ENCODE measurements around the gene HAT1. TPM values are rescaled to one million over a fixed set of nuclear protein-coding genes. Genes with fewer than 3 reads are reported as not detected.
"Not testable (repeated sequence)": the region's sequence is repeated elsewhere in the genome, so short reads cannot be mapped to it uniquely, and the experiment has no call there.

The HAT1 gene
- total RNA-seq, 4 donors from 2014 or later, result 24.9 to 40.2 (median 25.6) TPM

DNA sequence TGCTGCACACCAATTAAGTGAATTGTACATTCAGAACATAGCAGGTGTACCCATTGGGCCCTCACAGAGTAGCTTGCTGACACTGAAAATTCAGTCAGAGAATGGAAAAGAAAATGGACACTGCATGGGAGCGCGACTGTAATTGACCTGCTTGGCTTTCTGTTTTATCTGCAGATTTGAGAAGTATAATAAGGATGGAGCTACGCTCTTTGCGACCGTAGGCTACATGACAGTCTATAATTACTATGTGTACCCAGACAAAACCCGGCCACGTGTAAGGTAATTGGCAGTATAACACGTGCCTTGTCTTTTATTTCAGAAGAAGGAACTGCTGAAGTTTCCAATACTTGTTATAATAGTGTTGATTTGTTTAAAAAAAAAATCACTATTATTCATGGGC, 44.0 kb downstream of the HAT1 start:
- DNase-seq (ENCODE audit: low spot score), result no peak
- TF ChIP-seq, protein P1, sequence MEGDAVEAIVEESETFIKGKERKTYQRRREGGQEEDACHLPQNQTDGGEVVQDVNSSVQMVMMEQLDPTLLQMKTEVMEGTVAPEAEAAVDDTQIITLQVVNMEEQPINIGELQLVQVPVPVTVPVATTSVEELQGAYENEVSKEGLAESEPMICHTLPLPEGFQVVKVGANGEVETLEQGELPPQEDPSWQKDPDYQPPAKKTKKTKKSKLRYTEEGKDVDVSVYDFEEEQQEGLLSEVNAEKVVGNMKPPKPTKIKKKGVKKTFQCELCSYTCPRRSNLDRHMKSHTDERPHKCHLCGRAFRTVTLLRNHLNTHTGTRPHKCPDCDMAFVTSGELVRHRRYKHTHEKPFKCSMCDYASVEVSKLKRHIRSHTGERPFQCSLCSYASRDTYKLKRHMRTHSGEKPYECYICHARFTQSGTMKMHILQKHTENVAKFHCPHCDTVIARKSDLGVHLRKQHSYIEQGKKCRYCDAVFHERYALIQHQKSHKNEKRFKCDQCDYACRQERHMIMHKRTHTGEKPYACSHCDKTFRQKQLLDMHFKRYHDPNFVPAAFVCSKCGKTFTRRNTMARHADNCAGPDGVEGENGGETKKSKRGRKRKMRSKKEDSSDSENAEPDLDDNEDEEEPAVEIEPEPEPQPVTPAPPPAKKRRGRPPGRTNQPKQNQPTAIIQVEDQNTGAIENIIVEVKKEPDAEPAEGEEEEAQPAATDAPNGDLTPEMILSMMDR (IDR thresholded peaks at IDR 0.05), result no peak
- no peak for ATAC-seq (ENCODE audit: low FRiP score)

DNA sequence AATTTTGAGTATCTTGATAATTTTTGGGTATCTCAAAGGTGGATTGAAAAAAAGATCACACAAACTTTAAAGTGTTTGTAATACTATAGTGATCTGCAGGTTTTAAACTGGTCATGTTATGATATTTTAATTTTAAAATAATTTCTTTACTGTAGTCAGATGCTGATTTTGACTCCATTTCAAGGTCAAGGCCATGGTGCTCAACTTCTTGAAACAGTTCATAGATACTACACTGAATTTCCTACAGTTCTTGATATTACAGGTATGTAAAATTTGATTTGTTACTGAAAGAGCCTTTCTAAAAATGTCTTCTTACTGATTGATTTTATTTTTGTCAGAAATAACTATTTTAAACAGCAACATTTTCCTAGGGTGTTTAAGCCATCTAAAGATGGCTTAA, 44.4 kb downstream of the HAT1 start:
- TF ChIP-seq, protein P1 (IDR thresholded peaks at IDR 0.05), result no peak

DNA sequence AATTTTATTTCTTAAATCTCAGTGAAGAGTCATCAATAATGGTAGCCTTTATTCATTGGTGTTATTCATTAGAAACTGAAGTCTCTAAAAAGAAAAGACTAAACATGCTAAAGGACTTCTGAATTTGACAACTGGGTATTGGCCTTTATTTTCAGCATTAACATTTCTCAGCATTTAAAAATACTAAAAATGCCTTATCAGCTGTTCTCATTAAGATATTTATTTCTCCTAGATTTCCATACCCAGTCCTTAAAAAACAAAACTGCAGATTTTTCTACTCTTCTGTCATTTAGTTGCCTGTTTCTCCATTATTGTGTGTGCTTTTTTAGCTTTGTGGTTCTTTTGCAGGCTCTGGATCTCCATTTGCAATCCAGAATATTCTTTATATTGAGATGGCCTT, 46.2 kb downstream of the HAT1 start:
- TF ChIP-seq, protein P1 (IDR thresholded peaks at IDR 0.05), result no peak
- no peak for ATAC-seq (ENCODE audit: low FRiP score)
- no peak for DNase-seq (ENCODE audit: low spot score)

More for the DNA sequence above, 44.4 kb downstream of the HAT1 start:
- ATAC-seq (ENCODE audit: low FRiP score), result no peak
- no peak for DNase-seq (ENCODE audit: low spot score)

DNA sequence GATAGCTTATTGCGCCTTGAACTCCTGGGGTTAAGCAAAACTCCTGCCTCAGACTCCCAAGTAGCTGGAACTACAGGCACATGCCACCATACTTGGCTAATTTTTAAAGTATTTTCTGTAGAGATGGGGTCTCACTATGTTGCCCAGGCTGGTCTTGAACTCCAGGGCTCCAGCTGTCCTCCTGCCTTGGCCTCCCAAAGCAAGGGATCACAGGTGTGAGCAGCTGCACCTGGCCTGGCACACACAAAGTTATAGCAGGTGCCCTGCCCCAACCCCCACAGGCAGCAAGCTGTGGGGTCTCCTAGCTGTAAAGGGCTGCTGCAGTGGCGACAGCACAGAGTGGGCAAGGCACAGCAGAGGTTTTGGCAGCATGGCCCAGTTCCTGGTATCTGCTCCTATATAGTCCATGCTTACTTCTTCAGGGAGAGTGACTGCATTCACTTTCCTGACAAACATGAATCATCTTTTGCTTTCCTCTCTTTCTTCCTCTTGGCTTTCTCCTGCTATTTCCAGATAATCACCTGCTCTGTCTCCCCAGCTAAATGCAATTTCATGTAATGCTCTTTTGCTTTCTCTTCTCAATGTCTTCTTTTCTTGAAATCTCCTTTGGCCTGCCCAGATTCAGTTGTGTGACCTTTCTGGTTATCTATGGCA, 50.2 kb downstream of the HAT1 start:
- TF ChIP-seq, protein P1 (IDR thresholded peaks at IDR 0.05), result no peak
- DNase-seq (ENCODE audit: low spot score), result no peak
- no peak for ATAC-seq (ENCODE audit: low FRiP score)

DNA sequence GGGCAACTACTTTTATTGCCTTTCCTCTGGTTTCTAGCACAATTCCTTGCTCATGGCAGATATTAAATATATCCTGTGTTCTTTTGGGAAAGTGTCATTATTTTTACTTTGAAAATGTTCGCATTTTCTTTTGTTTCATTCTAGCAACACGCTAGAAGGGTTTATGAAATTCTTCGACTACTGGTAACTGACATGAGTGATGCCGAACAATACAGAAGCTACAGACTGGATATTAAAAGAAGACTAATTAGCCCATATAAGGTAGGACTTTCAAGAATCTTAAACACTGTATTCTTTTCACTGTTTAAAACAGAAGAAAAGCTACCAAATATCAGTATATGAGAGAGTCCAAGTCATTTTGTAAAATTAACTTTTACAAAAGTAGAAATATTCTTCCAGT, 56.8 kb downstream of the HAT1 start:
- TF ChIP-seq, protein P1 (IDR thresholded peaks at IDR 0.05), result no peak
- ATAC-seq (ENCODE audit: low FRiP score), result no peak
- DNase-seq (ENCODE audit: low spot score), result no peak

DNA sequence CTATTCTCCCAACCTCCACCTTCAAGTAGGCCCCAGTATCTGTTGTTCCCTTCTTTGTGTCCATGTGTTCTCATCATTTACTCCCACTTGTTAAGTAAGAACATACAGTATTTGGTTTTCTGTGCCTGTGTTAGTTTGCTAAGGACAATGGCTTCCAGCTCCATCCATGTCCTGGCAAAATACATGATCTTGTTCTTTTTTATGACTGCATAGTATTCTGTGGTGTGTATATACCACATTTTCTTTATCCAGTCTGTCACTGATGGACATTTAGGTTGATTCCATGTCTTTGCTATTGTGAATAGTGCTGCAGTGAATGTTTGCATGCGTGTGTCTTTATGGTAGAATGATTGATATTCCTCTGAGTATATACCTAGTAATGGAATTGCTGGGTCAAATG, 61.7 kb downstream of the HAT1 start:
- not testable (repeated sequence) for DNase-seq (ENCODE audit: low spot score); ATAC-seq (ENCODE audit: low FRiP score)

DNA sequence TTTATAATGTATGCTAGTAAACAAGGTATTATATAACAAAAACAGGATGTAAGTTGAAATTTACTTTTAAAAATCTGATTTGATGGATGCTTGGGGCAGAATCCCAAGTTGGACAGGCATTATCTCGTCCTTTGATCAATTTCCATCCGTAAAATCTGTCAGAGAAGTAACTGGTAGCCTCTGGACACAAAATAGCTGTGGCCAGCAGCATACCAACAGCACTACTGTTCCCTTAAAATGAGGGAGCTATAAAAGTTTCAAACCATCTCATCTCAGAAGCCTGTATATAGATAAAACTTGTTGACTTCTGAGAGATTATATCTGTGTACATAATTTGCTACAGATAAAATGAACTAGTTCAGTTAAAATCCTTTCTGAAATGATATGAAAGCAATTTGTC, 62.8 kb downstream of the HAT1 start:
- ATAC-seq (ENCODE audit: low FRiP score) (no peak), DNase-seq (ENCODE audit: low spot score) (no peak)
- TF ChIP-seq, protein P1 (IDR thresholded peaks at IDR 0.05), result no peak
